Aorta (tissue), 5 donors: ENCODE results near the gene ROBO1. TPM values are rescaled to one million over a fixed set of nuclear protein-coding genes. Genes with fewer than 3 reads are reported as not detected.

Source experiments
- ATAC-seq: fragments of 200-7000 bp; cut with Tn5 transposase; one replicate; pipeline ENCODE4 v1.9.1; 2022; ENCODE audit warnings: moderate library complexity; ENCODE audit not compliant: low FRiP score
- DNase-seq, 2 donors: peaks; one replicate each; pipeline ENCODE4 v3.0.0-alpha.2; 2020
- H3K27ac ChIP-seq, 2 donors: one replicate each; pipeline ENCODE4 v1.5.1; 2013; ENCODE audit warnings: low read length in 2 of 2, mild to moderate bottlenecking in 2 of 2, moderate library complexity in 2 of 2, control low read depth in 1 of 2, inconsistent platforms in 1 of 2, low read depth in 1 of 2
- H3K27me3 ChIP-seq, 2 donors: one replicate each; pipeline ENCODE4 v1.6.1; 2013; ENCODE audit warnings: control low read depth in 1 of 2, low read length in 1 of 2, mild to moderate bottlenecking in 1 of 2, moderate library complexity in 1 of 2; ENCODE audit not compliant: insufficient read depth in 2 of 2, control insufficient read depth in 1 of 2
- H3K36me3 ChIP-seq, 2 donors: one replicate each; pipeline ENCODE4 v1.6.1; 2013; ENCODE audit warnings: control low read depth in 1 of 2, low read length in 1 of 2, mild to moderate bottlenecking in 1 of 2; ENCODE audit not compliant: insufficient read depth in 2 of 2, control insufficient read depth in 1 of 2
- H3K4me1 ChIP-seq, 2 donors: one replicate each; pipeline ENCODE4 v1.6.1; 2013; ENCODE audit warnings: low read length in 2 of 2, control low read depth in 1 of 2, mild to moderate bottlenecking in 1 of 2, moderate library complexity in 1 of 2; ENCODE audit not compliant: insufficient read depth in 2 of 2, control insufficient read depth in 1 of 2
- H3K4me3 ChIP-seq, 2 donors: one replicate each; pipeline ENCODE4 v1.5.1; 2013; ENCODE audit warnings: low read length in 2 of 2, control low read depth in 1 of 2, mild to moderate bottlenecking in 1 of 2
- H3K9me3 ChIP-seq: one replicate; pipeline ENCODE4 v1.6.1; 2013; ENCODE audit warnings: mild to moderate bottlenecking, low read length; ENCODE audit not compliant: control insufficient read depth
- WGBS, 2 donors: extraction: QIAGEN DNeasy Blood & Tissue Kit; methylation state at CpG; one replicate each; pipeline ENCODE4 v1.1.7; 2013; 5-methylcytosine and 5-hydroxymethylcytosine counted together
- intact Hi-C, 2 donors: fragments of 100-400 bp; cut with DNase I; formaldehyde crosslinking; loops; one replicate each; pipeline versions ENCODE4 v1.14.2 to v1.15.0; 2022
- polyA plus RNA-seq, 2 donors: library from polyadenylated mRNA; stranded (reverse); fragments of 200-250 nt; gene quantifications; one replicate each; pipeline ENCODE4 v1.2.3, GENCODE V29; 2013
- total RNA-seq, 2 donors: library from RNA; stranded (reverse); fragmentation: NEBNext Ultra II Directional; extraction: Animal tissue kit (Norgen Biotek cat#: 25700); gene quantifications; one replicate each; pipeline ENCODE4 v1.2.1, GENCODE V29; 2021
- donor health status: healthy with polysubstance abuse.
- donor health status: Bipolar disorder and iron deficiency.
- donor health status: DM: no; HTN: no; CAD: no.
- donor health status: DM: no; HTN: no; CAD: no.
- donor health status: DM: yes; HTN: yes; CAD: no.

Gene ROBO1
- total and polyA plus RNA-seq, 4 donors: 2.1 to 33.1 (median 16.6) TPM

DNA sequence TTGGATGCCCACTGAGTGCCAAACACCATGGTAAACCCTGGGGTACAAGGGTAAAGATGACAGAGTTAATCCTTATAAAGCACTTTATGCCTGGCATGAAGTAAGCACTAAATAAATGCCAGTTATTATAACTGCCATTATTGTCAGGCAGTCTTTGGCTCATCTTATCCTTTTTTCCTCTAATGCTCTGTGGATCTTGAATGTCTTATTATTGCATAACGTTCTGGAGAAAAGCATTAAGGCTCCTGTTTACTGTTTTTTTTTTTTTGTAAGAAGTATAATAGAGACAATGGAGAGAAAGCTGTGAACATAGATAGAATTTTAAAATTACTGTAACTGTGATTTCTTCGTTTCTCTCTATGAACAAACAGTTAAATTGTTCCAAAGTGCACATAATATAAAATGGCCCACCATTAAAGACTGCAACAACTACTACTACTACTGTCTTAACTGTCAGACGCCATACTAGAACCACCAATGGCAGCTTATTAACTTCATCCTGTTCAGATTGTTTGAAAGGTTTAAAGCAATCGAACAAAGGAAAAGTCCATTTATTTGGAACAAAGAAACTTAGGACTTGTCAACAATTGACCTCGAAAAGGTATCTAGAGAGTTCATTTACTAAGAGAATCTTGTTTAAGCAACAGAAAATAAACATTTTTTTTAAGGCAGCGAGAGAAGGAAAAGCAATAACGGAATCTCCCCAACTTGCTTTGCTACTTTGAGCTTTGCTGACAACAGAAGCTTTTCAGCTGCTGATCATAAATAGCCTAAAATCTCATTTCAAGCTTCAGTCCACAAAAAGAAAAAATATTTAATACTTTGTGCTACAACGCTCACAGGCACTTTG, 520.7 kb downstream of the ROBO1 start:
- H3K36me3 ChIP-seq: no peaks in the 10 kb centered on the region
- no peak for DNase-seq
- H3K9me3 ChIP-seq: no peaks in the 10 kb centered on the region
- no peak overlapping the region for H3K27ac ChIP-seq
- H3K27me3 ChIP-seq: peaks cover 0 to 1% of the 10 kb centered on the region in 2 donors
- H3K4me3 ChIP-seq: no peak overlapping the region
- ATAC-seq: no peak
- WGBS, 2 donors: 46 to 51% methylated on average over 8 of the region's 8 CpGs
- intact Hi-C loops: no loop called here
- H3K4me1 ChIP-seq: peaks cover 0 to 4% of the 10 kb centered on the region in 2 donors

- peaks cover 0 to 4% of the 10 kb centered on the region in 2 donors for H3K4me1 ChIP-seq
- H3K4me3 ChIP-seq: no peak overlapping the region
- H3K36me3 ChIP-seq: no peaks in the 10 kb centered on the region
- no peaks in the 10 kb centered on the region for H3K9me3 ChIP-seq
- H3K27me3 ChIP-seq: peaks cover 0 to 1% of the 10 kb centered on the region in 2 donors
- ATAC-seq (no peak), DNase-seq (no peak)
- H3K27ac ChIP-seq: no peak overlapping the region
- intact Hi-C loops: no loop called here
- WGBS, 2 donors: 46 to 52% methylated on average over 1 of the region's 1 CpG
These were observed 522.3 kb downstream of the ROBO1 start for GRCh38 chr3:79245284-79246138.

DNA sequence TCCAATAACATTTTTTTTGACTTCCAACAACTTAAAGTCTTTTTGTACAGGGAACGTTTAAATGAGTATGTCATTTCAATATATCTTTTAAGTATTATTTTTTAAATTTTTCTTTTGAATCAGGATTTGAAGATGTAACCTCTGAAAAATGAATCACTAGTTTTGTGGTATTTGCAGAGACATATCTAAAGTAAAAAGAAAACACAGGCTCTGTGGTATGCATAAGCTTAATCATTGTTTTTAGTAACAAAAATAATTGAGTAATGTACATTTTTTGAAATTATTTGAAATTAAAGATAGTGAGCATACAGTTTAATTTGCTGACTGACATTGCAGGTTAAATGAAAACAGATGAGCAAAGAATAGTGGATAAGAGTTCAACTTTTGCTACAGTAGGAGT, 531.3 kb downstream of the ROBO1 start:
- intact Hi-C loops: no loop called here
- H3K36me3 ChIP-seq: no peaks in the 10 kb centered on the region
- ATAC-seq (no peak), DNase-seq (no peak)
- H3K27me3 ChIP-seq: no peaks in the 10 kb centered on the region
- no peaks in the 10 kb centered on the region for H3K4me1 ChIP-seq
- no peaks in the 10 kb centered on the region for H3K9me3 ChIP-seq
- H3K4me3 ChIP-seq: no peak overlapping the region
- 69 to 73% methylated on average over 1 of the region's 1 CpG for WGBS, 2 donors
- no peak overlapping the region for H3K27ac ChIP-seq

DNA sequence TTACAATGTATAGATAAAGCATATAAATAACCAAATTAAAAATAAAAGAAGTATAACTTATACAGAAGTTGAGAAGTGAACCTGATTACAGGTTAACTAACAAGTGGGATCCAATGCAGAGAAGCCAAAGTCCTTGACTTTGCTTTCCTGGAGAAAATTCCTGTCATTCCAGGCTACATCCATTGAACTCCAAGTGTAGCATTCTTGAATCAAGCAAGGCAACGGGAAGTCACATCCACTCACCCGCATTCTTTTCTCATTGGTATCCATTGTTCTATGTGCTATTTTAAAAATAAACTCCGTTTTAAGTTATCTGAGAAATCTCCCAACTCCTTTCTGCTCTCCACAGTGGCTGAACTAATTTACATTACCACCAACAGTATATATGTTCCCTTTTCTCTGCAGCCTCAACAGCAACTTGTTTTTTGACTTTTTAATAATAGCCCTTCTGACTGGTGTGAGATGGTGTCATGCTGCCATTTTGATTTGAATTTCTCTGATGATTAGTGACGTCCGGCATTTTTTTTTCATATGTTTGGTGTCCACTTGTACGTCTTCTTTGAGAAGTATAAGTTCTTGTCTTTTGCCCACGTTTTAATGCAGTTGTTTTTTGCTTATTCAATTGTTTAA, 534.3 kb downstream of the ROBO1 start:
- ATAC-seq (no peak), DNase-seq (no peak)
- intact Hi-C loops: no loop called here
- Histone ChIP-seq H3K27me3 (no peaks in the 10 kb centered on the region), H3K4me3 (no peak overlapping the region), H3K4me1 (no peaks in the 10 kb centered on the region), H3K9me3 (no peaks in the 10 kb centered on the region), H3K36me3 (no peaks in the 10 kb centered on the region), H3K27ac (no peak overlapping the region)
- WGBS, 2 donors: 61 to 70% methylated on average over 7 of the region's 7 CpGs

GRCh38 chr3:79230266-79230665, 537.5 kb downstream of the ROBO1 start:
- intact Hi-C loops: no loop called here
- Histone ChIP-seq H3K9me3 (no peaks in the 10 kb centered on the region), H3K4me1 (no peaks in the 10 kb centered on the region), H3K27me3 (no peaks in the 10 kb centered on the region), H3K4me3 (no peak overlapping the region), H3K36me3 (no peaks in the 10 kb centered on the region), H3K27ac (no peak overlapping the region)
- 99 to 100% methylated on average over 1 of the region's 1 CpG for WGBS, 2 donors
- DNase-seq (no peak), ATAC-seq (no peak)

GRCh38 chr3:79217096-79217495, 550.7 kb downstream of the ROBO1 start:
- intact Hi-C loops: no loop called here

GRCh38 chr3:79215286-79215685, 552.5 kb downstream of the ROBO1 start:
- DNase-seq (no peak), ATAC-seq (no peak)
- intact Hi-C loops: no loop called here
- H3K9me3 ChIP-seq: no peaks in the 10 kb centered on the region
- no peaks in the 10 kb centered on the region for H3K27me3 ChIP-seq
- H3K4me1 ChIP-seq: no peaks in the 10 kb centered on the region
- H3K36me3 ChIP-seq: no peaks in the 10 kb centered on the region
- no peak overlapping the region for H3K4me3 ChIP-seq
- no peak overlapping the region for H3K27ac ChIP-seq
- 29 to 36% methylated on average over 4 of the region's 4 CpGs for WGBS, 2 donors

More at GRCh38 chr3:79217096-79217495, 550.7 kb downstream of the ROBO1 start:
- Histone ChIP-seq H3K4me1 (no peaks in the 10 kb centered on the region), H3K9me3 (no peaks in the 10 kb centered on the region), H3K36me3 (no peaks in the 10 kb centered on the region), H3K27ac (no peak overlapping the region), H3K4me3 (no peak overlapping the region), H3K27me3 (no peaks in the 10 kb centered on the region)
- DNase-seq (no peak), ATAC-seq (no peak)
- WGBS, 2 donors: 6 to 14% methylated on average over 2 of the region's 2 CpGs

- intact Hi-C loops: no loop called here
- 73 to 77% methylated on average over 12 of the region's 12 CpGs for WGBS, 2 donors
- no peaks in the 10 kb centered on the region for H3K36me3 ChIP-seq
- no peak overlapping the region for H3K27ac ChIP-seq
- H3K4me3 ChIP-seq: no peak overlapping the region
- H3K27me3 ChIP-seq: no peaks in the 10 kb centered on the region
- DNase-seq (no peak), ATAC-seq (no peak)
- H3K9me3 ChIP-seq: no peaks in the 10 kb centered on the region
- H3K4me1 ChIP-seq: no peaks in the 10 kb centered on the region
These were observed 556.0 kb downstream of the ROBO1 start for GRCh38 chr3:79211586-79212359.
